Smooth muscle cell (in vitro differentiated cells): ENCODE data around the gene PYM1. TPM values are rescaled to one million over a fixed set of nuclear protein-coding genes. Genes with fewer than 3 reads are reported as not detected.

Experiments
- DNase-seq: peaks from one replicate; lab custom pipeline; 2025; ENCODE audit not compliant: unreplicated experiment; lab: John Stamatoyannopoulos, UW
- H2AFZ ChIP-seq: fragments of 200-600 bp; sonication (generic); 2 replicates; pipeline ENCODE4 v1.6.0; 2016; ENCODE audit warnings: antibody characterized with exemption, low read depth, mild to moderate bottlenecking
- H3F3A ChIP-seq: fragments of 200-600 bp; sonication (generic); 2 replicates; pipeline ENCODE4 v1.6.0; 2017; ENCODE audit warnings: antibody characterized with exemption, low read depth
- H3K27ac ChIP-seq: fragments of 200-600 bp; sonication (generic); 2 replicates; pipeline ENCODE4 v1.5.1; 2016; ENCODE audit warnings: low read depth, mild to moderate bottlenecking
- H3K27me3 ChIP-seq: fragments of 200-600 bp; sonication (generic); 2 replicates; pipeline ENCODE4 v1.6.1; 2016; ENCODE audit warnings: low read depth, mild to moderate bottlenecking
- H3K36me3 ChIP-seq: fragments of 200-600 bp; sonication (generic); 2 replicates; pipeline ENCODE4 v1.5.1; 2016; ENCODE audit warnings: low read depth
- H3K4me1 ChIP-seq: fragments of 200-600 bp; sonication (generic); 2 replicates; pipeline ENCODE4 v1.5.1; 2016; ENCODE audit warnings: low read depth
- H3K4me2 ChIP-seq: fragments of 200-600 bp; sonication (generic); 2 replicates; pipeline ENCODE4 v1.6.0; 2016; ENCODE audit warnings: mild to moderate bottlenecking
- H3K4me3 ChIP-seq: fragments of 200-600 bp; sonication (generic); 2 replicates; pipeline ENCODE4 v1.5.1; 2016; ENCODE audit warnings: mild to moderate bottlenecking
- H3K79me2 ChIP-seq: fragments of 200-600 bp; sonication (generic); 2 replicates; pipeline ENCODE4 v1.6.0; 2016; ENCODE audit warnings: low read depth, mild to moderate bottlenecking
- H3K9ac ChIP-seq: fragments of 200-600 bp; sonication (generic); 2 replicates; pipeline ENCODE4 v1.6.0; 2016; ENCODE audit warnings: low read depth
- H3K9me3 ChIP-seq: fragments of 200-600 bp; sonication (generic); replicated peaks from 2 replicates; pipeline ENCODE4 v1.5.1; 2016; ENCODE audit warnings: low read depth
- H4K20me1 ChIP-seq: fragments of 200-600 bp; sonication (generic); 2 replicates; pipeline ENCODE4 v1.6.0; 2016; ENCODE audit warnings: low read depth
- CTCF ChIP-seq: fragments of 200-600 bp; sonication (generic); IDR thresholded peaks from 2 replicates; pipeline ENCODE4 v1.5.1; 2017; ENCODE audit warnings: borderline replicate concordance, mild to moderate bottlenecking, antibody characterized with exemption; ENCODE audit not compliant: insufficient read depth, poor library complexity, severe bottlenecking
- WGBS: methylation state at CpG from one replicate; pipeline ENCODE4 v1.1.7; 2016; ENCODE audit warnings: low lambda C conversion rate; 5-methylcytosine and 5-hydroxymethylcytosine counted together
- polyA plus RNA-seq: library from polyadenylated mRNA; unstranded; fragments of >200 nt; fragmentation: Nextera tagmentation; extraction: Ambion mirVana; gene quantifications from 2 replicates; pipeline ENCODE4 v1.2.1, GENCODE V29; 2016
- total RNA-seq: library from RNA; depleted of rRNA; stranded (reverse); fragments of >200 nt; gene quantifications from 2 replicates; pipeline ENCODE4 v1.2.3, GENCODE V29; 2014

The PYM1 gene
- total and polyA plus RNA-seq, 2 experiments from 2014 or later: 28.6 to 51.2 TPM

DNA sequence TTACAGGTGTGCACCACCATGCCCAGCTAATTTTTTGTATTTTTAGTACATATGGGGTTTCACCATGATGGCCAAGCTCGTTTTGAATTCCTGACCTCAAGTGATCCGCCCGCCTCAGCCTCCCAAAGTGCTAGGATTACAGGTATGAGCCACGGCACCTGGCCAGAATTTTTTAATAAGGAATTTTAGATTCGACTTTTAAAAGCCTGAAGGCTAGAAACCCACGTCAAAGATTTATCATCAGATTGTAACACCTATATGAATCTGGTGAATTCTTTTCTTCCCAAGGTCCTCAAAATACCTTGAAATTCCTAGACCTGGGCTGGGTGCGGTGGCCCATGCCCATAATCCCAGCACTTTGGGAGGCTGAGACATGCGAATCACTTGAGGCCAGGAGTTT is 66.3 kb downstream of the PYM1 start:
- no peak for DNase-seq
- Histone ChIP-seq H3F3A (no peaks in the 10 kb centered on the region), H3K36me3 (no peaks in the 10 kb centered on the region), H3K4me2 (no peak overlapping the region), H3K9ac (no peak overlapping the region), H3K9me3 (no peaks in the 10 kb centered on the region), H2AFZ (no peak overlapping the region), H3K4me3 (no peak overlapping the region), H3K4me1 (no peaks in the 10 kb centered on the region), H4K20me1 (no peaks in the 10 kb centered on the region), H3K27ac (no peak overlapping the region), H3K27me3 (no peaks in the 10 kb centered on the region), H3K79me2 (no peaks in the 10 kb centered on the region)
- no peak for TF ChIP-seq CTCF
- 92% methylated on average over 8 of the region's 8 CpGs for WGBS

- Histone ChIP-seq H3F3A (no peaks in the 10 kb centered on the region), H3K9ac (no peak overlapping the region), H3K9me3 (no peaks in the 10 kb centered on the region), H3K4me3 (no peak overlapping the region), H3K4me1 (peaks cover 17% of the 10 kb centered on the region), H3K4me2 (no peak overlapping the region), H4K20me1 (no peaks in the 10 kb centered on the region), H3K36me3 (no peaks in the 10 kb centered on the region), H3K79me2 (no peaks in the 10 kb centered on the region), H3K27me3 (no peaks in the 10 kb centered on the region), H3K27ac (no peak overlapping the region), H2AFZ (no peak overlapping the region)
- WGBS: 59% methylated on average over 1 of the region's 1 CpG
- DNase-seq: no peak
- TF ChIP-seq CTCF: no peak
These were observed 75.0 kb downstream of the PYM1 start for GRCh38 chr12:55852740-55853139.

Other genes with a start within 250 kb of the PYM1 start
- 0.90 and 1.3 TPM in 2 replicates for gene ITGA7, start 220.0 kb downstream of the PYM1 start, total RNA-seq
- 1.1 and 1.6 TPM in 2 replicates for gene ITGA7, start 220.0 kb downstream of the PYM1 start, polyA plus RNA-seq
- 107 and 146 TPM in 2 replicates for gene BLOC1S1, start 211.8 kb downstream of the PYM1 start, total RNA-seq
- gene BLOC1S1, start 211.8 kb downstream of the PYM1 start, polyA plus RNA-seq: 142 and 150 TPM in 2 replicates
- 3.0 TPM in 1 of 2 replicates, not detected in the other for gene RDH5, start 207.5 kb downstream of the PYM1 start, total RNA-seq
- gene RDH5, start 207.5 kb downstream of the PYM1 start, polyA plus RNA-seq: 3.7 and 9.2 TPM in 2 replicates
- 1,095 and 1,107 TPM in 2 replicates for gene CD63, start 198.9 kb downstream of the PYM1 start, total RNA-seq
- gene CD63, start 198.9 kb downstream of the PYM1 start, polyA plus RNA-seq: 2,224 and 2,317 TPM in 2 replicates
- gene GDF11, start 184.8 kb downstream of the PYM1 start, total RNA-seq: 2.8 and 3.5 TPM in 2 replicates
- 2.3 and 2.6 TPM in 2 replicates for gene GDF11, start 184.8 kb downstream of the PYM1 start, polyA plus RNA-seq
- 124 and 169 TPM in 2 replicates for gene SARNP, start 110.2 kb downstream of the PYM1 start, total RNA-seq
- 128 and 139 TPM in 2 replicates for gene SARNP, start 110.2 kb downstream of the PYM1 start, polyA plus RNA-seq
- gene ORMDL2, start 109.9 kb downstream of the PYM1 start, total RNA-seq: 18.9 and 32.5 TPM in 2 replicates
- 79.5 and 134 TPM in 2 replicates for gene ORMDL2, start 109.9 kb downstream of the PYM1 start, polyA plus RNA-seq
- 25.2 and 32.6 TPM in 2 replicates for gene DNAJC14, start 98.3 kb downstream of the PYM1 start, total RNA-seq
- gene DNAJC14, start 98.3 kb downstream of the PYM1 start, polyA plus RNA-seq: 22.1 and 22.4 TPM in 2 replicates
- gene MMP19, start 85.0 kb downstream of the PYM1 start, total RNA-seq: 14.9 and 17.6 TPM in 2 replicates
- 15.6 and 18.2 TPM in 2 replicates for gene MMP19, start 85.0 kb downstream of the PYM1 start, polyA plus RNA-seq
- gene DGKA, start 3.3 kb upstream of the PYM1 start, total RNA-seq: 86.0 and 87.1 TPM in 2 replicates
- gene DGKA, start 3.3 kb upstream of the PYM1 start, polyA plus RNA-seq: 66.3 and 125 TPM in 2 replicates
- 1.8 and 4.7 TPM in 2 replicates for gene PMEL, start 38.1 kb upstream of the PYM1 start, total RNA-seq
- 1.4 and 1.9 TPM in 2 replicates for gene PMEL, start 38.1 kb upstream of the PYM1 start, polyA plus RNA-seq
- gene CDK2, start 38.9 kb upstream of the PYM1 start, total RNA-seq: 36.5 and 37.5 TPM in 2 replicates
- 25.8 and 33.3 TPM in 2 replicates for gene CDK2, start 38.9 kb upstream of the PYM1 start, polyA plus RNA-seq
- gene RAB5B, start 46.2 kb upstream of the PYM1 start, total RNA-seq: 77.2 and 90.4 TPM in 2 replicates
- gene RAB5B, start 46.2 kb upstream of the PYM1 start, polyA plus RNA-seq: 81.9 and 93.4 TPM in 2 replicates
- gene SUOX, start 69.4 kb upstream of the PYM1 start, total RNA-seq: 9.8 and 19.1 TPM in 2 replicates
- 12.8 and 13.8 TPM in 2 replicates for gene SUOX, start 69.4 kb upstream of the PYM1 start, polyA plus RNA-seq
- gene IKZF4, start 93.1 kb upstream of the PYM1 start, total RNA-seq: 3.9 and 4.2 TPM in 2 replicates
- gene IKZF4, start 93.1 kb upstream of the PYM1 start, polyA plus RNA-seq: 5.4 and 6.8 TPM in 2 replicates
- 731 and 845 TPM in 2 replicates for gene RPS26, start 114.0 kb upstream of the PYM1 start, total RNA-seq
- 282 and 323 TPM in 2 replicates for gene RPS26, start 114.0 kb upstream of the PYM1 start, polyA plus RNA-seq
- gene ERBB3, start 152.3 kb upstream of the PYM1 start, total RNA-seq: 7.2 and 9.2 TPM in 2 replicates
- gene ERBB3, start 152.3 kb upstream of the PYM1 start, polyA plus RNA-seq: 1.2 and 9.8 TPM in 2 replicates
- 88.6 and 118 TPM in 2 replicates for gene PA2G4, start 176.7 kb upstream of the PYM1 start, total RNA-seq
- gene PA2G4, start 176.7 kb upstream of the PYM1 start, polyA plus RNA-seq: 99.8 and 113 TPM in 2 replicates
- 2,929 and 3,246 TPM in 2 replicates for gene RPL41, start 188.7 kb upstream of the PYM1 start, total RNA-seq
- gene RPL41, start 188.7 kb upstream of the PYM1 start, polyA plus RNA-seq: 2,414 and 2,571 TPM in 2 replicates
- 1.9 and 6.7 TPM in 2 replicates for gene ZC3H10, start 190.4 kb upstream of the PYM1 start, total RNA-seq
- gene ZC3H10, start 190.4 kb upstream of the PYM1 start, polyA plus RNA-seq: 2.8 TPM in 2 replicates
- gene ESYT1, start 200.4 kb upstream of the PYM1 start, total RNA-seq: 76.0 and 87.7 TPM in 2 replicates
- gene ESYT1, start 200.4 kb upstream of the PYM1 start, polyA plus RNA-seq: 69.5 and 77.0 TPM in 2 replicates
- 44.5 and 59.0 TPM in 2 replicates for gene MYL6B, start 224.7 kb upstream of the PYM1 start, total RNA-seq
- 107 and 121 TPM in 2 replicates for gene MYL6B, start 224.7 kb upstream of the PYM1 start, polyA plus RNA-seq
- 2,329 and 2,776 TPM in 2 replicates for gene MYL6, start 230.5 kb upstream of the PYM1 start, total RNA-seq
- 4,165 and 4,181 TPM in 2 replicates for gene MYL6, start 230.5 kb upstream of the PYM1 start, polyA plus RNA-seq